Measurements from ENCODE around the gene FAIM2. TPM values are rescaled to one million over a fixed set of nuclear protein-coding genes. Genes with fewer than 3 reads are reported as not detected.

Gene FAIM2
- total and polyA plus RNA-seq, 2 donors (not counting 3 experiments of a cell fraction or from before 2014, with no cell fraction given) = 0.01 TPM; not detected in 1

DNA sequence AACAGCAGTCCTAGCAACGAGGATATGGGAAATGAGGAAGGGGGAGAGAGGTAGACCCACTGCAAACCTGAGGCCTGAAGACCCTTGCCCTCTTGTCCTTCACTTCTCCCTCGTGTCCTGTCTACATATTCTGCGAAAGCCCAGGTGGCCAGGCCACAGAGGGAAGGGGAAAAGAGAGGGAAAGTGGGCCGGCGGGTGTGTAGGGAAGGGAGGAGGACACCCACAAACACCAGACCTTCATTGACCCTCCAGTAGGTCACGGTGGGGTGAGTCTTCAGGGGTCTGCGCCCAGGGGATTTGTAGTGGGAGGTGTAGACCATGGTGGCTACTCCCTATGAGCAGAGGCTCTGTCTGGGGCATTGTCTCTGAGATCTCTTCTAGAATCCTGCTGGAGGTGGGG lies 3.8 kb downstream of the FAIM2 start:
- CTCF ChIA-PET = interaction anchor here (0.9 to 1.4 kb wide), 2 partner anchors 31 to 170 kb away, joined by 3 read pairs; no protein-coding TSS in a partner anchor
- peaks cover 0 to 5% of the 10 kb centered on the region in 2 experiments for H3K27me3 ChIP-seq (ENCODE audit: control insufficient read depth in 2 of 2, insufficient read depth in 2 of 2, low read length in 2 of 2)
- H3K4me1 ChIP-seq (ENCODE audit: control insufficient read depth, extremely low read depth, insufficient read depth, low read length) = peaks cover under 1% of the 10 kb centered on the region
- intact Hi-C loops (cut with micrococcal nuclease) (no loop called here), dilution Hi-C loops (cut with MboI; ENCODE audit: extremely low pct_ligation_motif_present, low sequenced_read_pairs) (no loop called here)
- no peak overlapping the region for H2AFZ ChIP-seq (ENCODE audit: low read depth, low read length)
- H3K9me3 ChIP-seq (replicated peaks; ENCODE audit: control insufficient read depth, insufficient read depth, low read length) = no peaks in the 10 kb centered on the region
- no peaks in the 10 kb centered on the region for H3K79me2 ChIP-seq (ENCODE audit: control insufficient read depth, insufficient read depth, low read length)
- H3K27ac ChIP-seq (ENCODE audit: insufficient read depth, low read depth, low read length) = no peak overlapping the region
- BruUV-seq (replicated peaks) = no TSS peak
- H3K4me3 ChIP-seq (replicated peaks in 1 of 3; ENCODE audit: insufficient read depth in 1 of 3, low read depth in 1 of 3, low read length in 3 of 3) = no peak overlapping the region
- H3K9me1 ChIP-seq (replicated peaks; ENCODE audit: control insufficient read depth, extremely low read depth, insufficient read depth, low read length) = no peaks in the 10 kb centered on the region
- H3K9ac ChIP-seq (replicated peaks; ENCODE audit: extremely low read depth, insufficient read depth, low read length) = no peak overlapping the region
- DNase-seq (ENCODE audit: low read depth, low spot score) (no peak), FAIRE-seq (no peak)
- H3K36me3 ChIP-seq (ENCODE audit: control insufficient read depth in 2 of 2, extremely low read depth in 1 of 2, insufficient read depth in 2 of 2, low read length in 2 of 2) = no peaks in the 10 kb centered on the region
- TF ChIP-seq GATA2 (IDR thresholded peaks at IDR 0.05; ENCODE audit: insufficient read depth, insufficient read length, low read depth, low read length) (no peak), FOS (IDR thresholded peaks at IDR 0.05; ENCODE audit: borderline replicate concordance, insufficient read depth, low read length) (no peak), MYC (IDR thresholded peaks at IDR 0.05; ENCODE audit: low read depth, low read length) (no peak), POLR2AphosphoS5 (IDR thresholded peaks at IDR 0.05; ENCODE audit: insufficient read depth, low read depth, low read length) (no peak), EZH2 (IDR thresholded peaks at IDR 0.05; ENCODE audit: borderline replicate concordance, low read depth, low read length, severe bottlenecking) (no peak), POLR2A (IDR thresholded peaks at IDR 0.05; ENCODE audit: low read depth, low read length) (no peak), JUN (IDR thresholded peaks at IDR 0.05; ENCODE audit: borderline replicate concordance, insufficient read depth, insufficient read length, low read depth) (no peak)
- TF ChIP-seq, protein P1, sequence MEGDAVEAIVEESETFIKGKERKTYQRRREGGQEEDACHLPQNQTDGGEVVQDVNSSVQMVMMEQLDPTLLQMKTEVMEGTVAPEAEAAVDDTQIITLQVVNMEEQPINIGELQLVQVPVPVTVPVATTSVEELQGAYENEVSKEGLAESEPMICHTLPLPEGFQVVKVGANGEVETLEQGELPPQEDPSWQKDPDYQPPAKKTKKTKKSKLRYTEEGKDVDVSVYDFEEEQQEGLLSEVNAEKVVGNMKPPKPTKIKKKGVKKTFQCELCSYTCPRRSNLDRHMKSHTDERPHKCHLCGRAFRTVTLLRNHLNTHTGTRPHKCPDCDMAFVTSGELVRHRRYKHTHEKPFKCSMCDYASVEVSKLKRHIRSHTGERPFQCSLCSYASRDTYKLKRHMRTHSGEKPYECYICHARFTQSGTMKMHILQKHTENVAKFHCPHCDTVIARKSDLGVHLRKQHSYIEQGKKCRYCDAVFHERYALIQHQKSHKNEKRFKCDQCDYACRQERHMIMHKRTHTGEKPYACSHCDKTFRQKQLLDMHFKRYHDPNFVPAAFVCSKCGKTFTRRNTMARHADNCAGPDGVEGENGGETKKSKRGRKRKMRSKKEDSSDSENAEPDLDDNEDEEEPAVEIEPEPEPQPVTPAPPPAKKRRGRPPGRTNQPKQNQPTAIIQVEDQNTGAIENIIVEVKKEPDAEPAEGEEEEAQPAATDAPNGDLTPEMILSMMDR (IDR thresholded peaks at IDR 0.05; ENCODE audit: extremely low read depth in 1 of 2, insufficient read depth in 1 of 2, low read depth in 1 of 2, low read length in 2 of 2) = no peak
- TF ChIP-seq, protein P2, sequence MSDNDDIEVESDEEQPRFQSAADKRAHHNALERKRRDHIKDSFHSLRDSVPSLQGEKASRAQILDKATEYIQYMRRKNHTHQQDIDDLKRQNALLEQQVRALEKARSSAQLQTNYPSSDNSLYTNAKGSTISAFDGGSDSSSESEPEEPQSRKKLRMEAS (IDR thresholded peaks at IDR 0.05; ENCODE audit: insufficient read depth, insufficient read length) = no peak
- POLR2A ChIA-PET = no interaction called here
- no peaks in the 10 kb centered on the region for H4K20me1 ChIP-seq (replicated peaks; ENCODE audit: control insufficient read depth, extremely low read depth, insufficient read depth, low read length)
- no peak overlapping the region for H3K4me2 ChIP-seq (ENCODE audit: insufficient read depth, low read length)
